Upper lobe of right lung (tissue), 1 donor: Measurements from ENCODE around the gene ZDHHC14. TPM values are rescaled to one million over a fixed set of nuclear protein-coding genes. Genes with fewer than 3 reads are reported as not detected.

Source experiments
- ATAC-seq: fragments of 200-7000 bp; cut with Tn5 transposase; one replicate; pipeline ENCODE4 v1.9.1; 2020; ENCODE audit warnings: mild to moderate bottlenecking, moderate library complexity
- DNase-seq: peaks from one replicate; pipeline ENCODE4 v3.0.0-alpha.2; 2020
- H3K27ac ChIP-seq: fragments of 200-600 bp; one replicate; pipeline ENCODE4 v1.8.0; 2022
- H3K27me3 ChIP-seq: fragments of 200-600 bp; one replicate; pipeline ENCODE4 v1.8.0; 2022; ENCODE audit warnings: mild to moderate bottlenecking
- H3K36me3 ChIP-seq: fragments of 200-600 bp; one replicate; pipeline ENCODE4 v1.8.0; 2022
- H3K4me1 ChIP-seq: fragments of 200-600 bp; one replicate; pipeline ENCODE4 v1.8.0; 2022
- H3K4me3 ChIP-seq: fragments of 200-600 bp; one replicate; pipeline ENCODE4 v1.8.0; 2022; ENCODE audit warnings: mild to moderate bottlenecking
- H3K9me3 ChIP-seq: fragments of 200-600 bp; one replicate; pipeline ENCODE4 v1.8.0; 2022
- CTCF ChIP-seq: fragments of 200-600 bp; IDR thresholded peaks from one replicate; pipeline ENCODE4 v1.8.0; 2022; ENCODE audit warnings: antibody characterized with exemption
- intact Hi-C: fragments of 100-400 bp; cut with DNase I; formaldehyde crosslinking; loops from one replicate; pipeline ENCODE4 v1.11.0; 2022
- total RNA-seq: library from RNA; stranded (reverse); fragmentation: NEBNext Ultra II Directional; extraction: Animal tissue kit (Norgen Biotek cat#: 25700); gene quantifications from one replicate; pipeline ENCODE4 v1.2.1, GENCODE V29; 2021
- donor health status: DM: no; HTN: yes; CAD: no; lungs with severe emphysema.

ZDHHC14 gene
- total RNA-seq, 1 donor from 2014 or later, result 12.2 TPM

- no peak overlapping the region for H3K4me3 ChIP-seq
- no peak overlapping the region for H3K27ac ChIP-seq
- TF ChIP-seq CTCF, result no peak
- H3K4me1 ChIP-seq, result no peaks in the 10 kb centered on the region
- no peaks in the 10 kb centered on the region for H3K9me3 ChIP-seq
- H3K27me3 ChIP-seq, result no peaks in the 10 kb centered on the region
- ATAC-seq, result no peak
- no peak for DNase-seq
- no peaks in the 10 kb centered on the region for H3K36me3 ChIP-seq
- intact Hi-C loops, result loop anchor here (10.0 kb wide), 1 partner anchor 330 kb away; no protein-coding TSS in a partner anchor
Measured at GRCh38 chr6:157645201-157645795, 264.3 kb downstream of the ZDHHC14 start.

GRCh38 chr6:157646012-157646411 is 265.0 kb downstream of the ZDHHC14 start:
- Histone ChIP-seq H3K4me1 (no peaks in the 10 kb centered on the region), H3K9me3 (no peaks in the 10 kb centered on the region), H3K4me3 (no peak overlapping the region), H3K27ac (no peak overlapping the region), H3K27me3 (no peaks in the 10 kb centered on the region), H3K36me3 (no peaks in the 10 kb centered on the region)
- ATAC-seq (no peak), DNase-seq (no peak)
- intact Hi-C loops, result loop anchor here (10.0 kb wide), 1 partner anchor 331 kb away; no protein-coding TSS in a partner anchor
- no peak for TF ChIP-seq CTCF

GRCh38 chr6:157647261-157647915 is 266.4 kb downstream of the ZDHHC14 start:
- Histone ChIP-seq H3K27me3 (no peaks in the 10 kb centered on the region), H3K27ac (no peak overlapping the region), H3K4me1 (no peaks in the 10 kb centered on the region), H3K36me3 (no peaks in the 10 kb centered on the region), H3K4me3 (no peak overlapping the region), H3K9me3 (no peaks in the 10 kb centered on the region)
- peak; percentile 40 for DNase-seq
- no peak for TF ChIP-seq CTCF
- intact Hi-C loops, result loop anchor here (10.0 kb wide), 1 partner anchor 333 kb away; no protein-coding TSS in a partner anchor
- no peak for ATAC-seq

GRCh38 chr6:157648561-157648960 is 267.6 kb downstream of the ZDHHC14 start:
- no peak for ATAC-seq
- TF ChIP-seq CTCF, result no peak
- no peak overlapping the region for H3K4me3 ChIP-seq
- H3K36me3 ChIP-seq, result no peaks in the 10 kb centered on the region
- no peaks in the 10 kb centered on the region for H3K27me3 ChIP-seq
- no peaks in the 10 kb centered on the region for H3K9me3 ChIP-seq
- H3K27ac ChIP-seq, result no peak overlapping the region
- DNase-seq, result peak; percentile 57
- no peaks in the 10 kb centered on the region for H3K4me1 ChIP-seq
- intact Hi-C loops, result loop anchor here (10.0 kb wide), 1 partner anchor 334 kb away; no protein-coding TSS in a partner anchor

- DNase-seq, result peak; percentile 62
- no peaks in the 10 kb centered on the region for H3K4me1 ChIP-seq
- TF ChIP-seq CTCF, result no peak
- H3K36me3 ChIP-seq, result no peaks in the 10 kb centered on the region
- H3K9me3 ChIP-seq, result no peaks in the 10 kb centered on the region
- ATAC-seq, result peak; percentile 7
- no peak overlapping the region for H3K4me3 ChIP-seq
- H3K27ac ChIP-seq, result no peak overlapping the region
- intact Hi-C loops, result loop anchor here (10.0 kb wide), 1 partner anchor 335 kb away; no protein-coding TSS in a partner anchor
- no peaks in the 10 kb centered on the region for H3K27me3 ChIP-seq
Measured at GRCh38 chr6:157649311-157650260, 268.6 kb downstream of the ZDHHC14 start.
